K562 (cell line): ENCODE measurements around the gene IGFBP7.

Experiments used
- CTCF ChIP-seq, 3 experiments: IDR thresholded peaks in 2 of 3; conservative IDR thresholded peaks in 1 of 3; 2 replicates each; pipeline ENCODE4 v1.5.1; 2011 to 2012; ENCODE audit warnings: low read length in 3 of 3, mild to moderate bottlenecking in 3 of 3, control low read depth in 2 of 3, improper control_type of control experiment in 1 of 3, inconsistent platforms in 1 of 3, low read depth in 1 of 3, mixed read lengths in 1 of 3, moderate library complexity in 1 of 3; ENCODE audit not compliant: insufficient read depth in 2 of 3
- HIVEP1 ChIP-seq: fragments of 250-450 bp; sonication (Bioruptor Pico); IDR thresholded peaks from 2 replicates; pipeline ENCODE4 v1.4.0; 2020; ENCODE audit warnings: mild to moderate bottlenecking
- MAFG ChIP-seq: fragments of 450-650 bp; conservative IDR thresholded peaks from 2 replicates; pipeline ENCODE4 v1.6.1; 2016; ENCODE audit warnings: missing genetic modification characterization, missing compliant biosample characterization
- POLR2A ChIP-seq: fragments of 450-650 bp; conservative IDR thresholded peaks from 2 replicates; pipeline ENCODE4 v1.6.1; 2016
- POLR2AphosphoS2 ChIP-seq: IDR thresholded peaks from 2 replicates; pipeline ENCODE4 v1.6.1; 2012; ENCODE audit warnings: low read length, improper control_type of control experiment
- TAF1 ChIP-seq: IDR thresholded peaks from 2 replicates; pipeline ENCODE4 v1.6.1; 2011; ENCODE audit warnings: mild to moderate bottlenecking, low read length, moderate library complexity; ENCODE audit not compliant: insufficient read depth, control insufficient read depth, severe bottlenecking; ENCODE audit errors: extremely low read depth
- ZC3H4 ChIP-seq: sonication (generic); formaldehyde crosslinking; IDR thresholded peaks from 2 replicates; pipeline ENCODE4 v1.9.0; 2021; ENCODE audit warnings: missing genetic modification reagents, borderline replicate concordance
- ZNF124 ChIP-seq: sonication (generic); formaldehyde crosslinking; IDR thresholded peaks from 2 replicates; pipeline ENCODE4 v1.8.1; 2022; ENCODE audit warnings: missing genetic modification reagents
- ZNF785 ChIP-seq: fragments of 250-450 bp; sonication (Bioruptor Pico); IDR thresholded peaks from 2 replicates; pipeline ENCODE4 v1.4.0; 2020; ENCODE audit warnings: mild to moderate bottlenecking
- TF ChIP-seq, protein P1 (sequence below): sonication (generic); formaldehyde crosslinking; IDR thresholded peaks from 2 replicates; pipeline ENCODE4 v1.5.0; 2020; ENCODE audit warnings: missing genetic modification reagents

DNA sequence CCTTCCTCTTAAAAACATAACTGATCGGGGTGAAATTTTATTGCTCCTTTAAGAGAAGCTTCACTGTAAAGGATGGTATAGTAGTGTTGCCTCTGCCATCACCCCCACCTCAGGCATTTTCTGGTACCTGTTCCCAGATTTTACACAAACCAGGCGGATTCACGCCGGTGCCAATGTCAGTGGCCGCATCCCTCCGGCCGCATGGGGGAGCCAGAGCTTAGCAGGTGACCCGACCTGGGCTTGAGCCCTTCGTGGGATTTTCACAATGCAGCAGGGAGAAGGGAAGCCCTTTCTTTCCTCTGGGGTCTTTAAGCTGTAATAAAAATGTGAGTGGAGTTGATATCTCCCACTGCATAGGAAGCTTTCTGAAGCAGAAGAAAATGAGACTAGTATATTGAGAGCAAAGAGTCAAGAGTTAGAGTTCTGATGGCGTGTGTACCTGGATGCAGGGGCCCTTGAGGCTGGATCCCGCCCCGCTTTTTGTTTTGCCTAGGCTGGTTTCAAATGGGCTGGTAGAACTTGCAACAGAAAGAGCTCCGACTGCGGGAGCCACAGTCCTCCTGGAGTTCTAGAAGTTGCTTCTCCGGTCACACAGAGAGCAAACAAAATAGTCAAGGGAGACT is 72.1 kb downstream of the IGFBP7 start:
- TF ChIP-seq ZC3H4 (CRISPR knock-in tag): no peak
- no peak for TF ChIP-seq POLR2AphosphoS2
- TF ChIP-seq TAF1: no peak
- TF ChIP-seq POLR2A: no peak
- no peak for TF ChIP-seq HIVEP1 (CRISPR knock-in tag)
- peak; percentile 81 to 90 (median 85) for TF ChIP-seq CTCF (IDR thresholded peaks at IDR 0.05 in 2 of 3, conservative IDR thresholded peaks at IDR 0.05 in 1 of 3; ENCODE audit: insufficient read depth in 2 of 3, low read depth in 1 of 3, low read length in 3 of 3)
- no peak for TF ChIP-seq ZNF124
- TF ChIP-seq, protein P1, sequence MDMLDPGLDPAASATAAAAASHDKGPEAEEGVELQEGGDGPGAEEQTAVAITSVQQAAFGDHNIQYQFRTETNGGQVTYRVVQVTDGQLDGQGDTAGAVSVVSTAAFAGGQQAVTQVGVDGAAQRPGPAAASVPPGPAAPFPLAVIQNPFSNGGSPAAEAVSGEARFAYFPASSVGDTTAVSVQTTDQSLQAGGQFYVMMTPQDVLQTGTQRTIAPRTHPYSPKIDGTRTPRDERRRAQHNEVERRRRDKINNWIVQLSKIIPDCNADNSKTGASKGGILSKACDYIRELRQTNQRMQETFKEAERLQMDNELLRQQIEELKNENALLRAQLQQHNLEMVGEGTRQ (CRISPR knock-in tag): no peak
- TF ChIP-seq MAFG (tag): no peak
- no peak for TF ChIP-seq ZNF785 (CRISPR knock-in tag)
